CD4-positive, CD25-positive, alpha-beta regulatory T cell (primary cell): ENCODE results near the gene DPT. TPM values are rescaled to one million over a fixed set of nuclear protein-coding genes. Genes with fewer than 3 reads are reported as not detected.

ENCODE experiments used
- polyA plus RNA-seq, 4 donors: library from polyadenylated mRNA; unstranded; fragments of 300-500 nt; fragmentation: Illumina TruSeq; gene quantifications; one replicate each; pipeline ENCODE4 v1.2.3, GENCODE V29; 2021
- total RNA-seq: library from RNA; stranded (reverse); gene quantifications from one replicate; pipeline ENCODE4 v1.2.3, GENCODE V29; 2022

DPT gene
- total and polyA plus RNA-seq, 5 donors from 2014 or later, result not detected

Other genes starting within 250 kb of the DPT start
- gene XCL2, start 185.2 kb downstream of the DPT start, total RNA-seq, result not detected
- under 1 TPM in 1 of 4 donors, not detected in 3; 0.83 TPM for gene XCL2, start 185.2 kb downstream of the DPT start, polyA plus RNA-seq
- not detected for gene XCL1, start 152.6 kb downstream of the DPT start, total RNA-seq
- gene XCL1, start 152.6 kb downstream of the DPT start, polyA plus RNA-seq, result not detected